ENCODE results near the gene ARFGEF3.

DNA sequence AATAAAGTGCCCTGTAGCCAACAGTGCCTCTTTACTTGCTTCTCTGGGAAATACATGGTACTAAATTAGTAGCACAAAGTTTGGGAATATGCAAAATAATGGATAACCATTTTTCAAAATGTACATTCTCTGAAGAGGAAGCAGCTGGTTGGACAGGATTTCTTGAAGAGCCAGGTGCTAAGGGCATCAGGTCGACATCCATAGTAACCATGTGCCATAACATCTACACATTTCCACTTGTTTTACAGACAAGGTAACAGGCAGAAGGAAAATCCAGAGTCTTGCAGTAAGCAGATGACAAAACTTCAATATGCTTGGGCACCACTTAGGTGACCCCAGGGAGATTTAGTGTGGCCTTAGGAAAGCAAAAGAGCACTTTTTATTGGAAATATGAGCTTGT lies 179.4 kb downstream of the ARFGEF3 start:
- TF ChIP-seq, protein P1, sequence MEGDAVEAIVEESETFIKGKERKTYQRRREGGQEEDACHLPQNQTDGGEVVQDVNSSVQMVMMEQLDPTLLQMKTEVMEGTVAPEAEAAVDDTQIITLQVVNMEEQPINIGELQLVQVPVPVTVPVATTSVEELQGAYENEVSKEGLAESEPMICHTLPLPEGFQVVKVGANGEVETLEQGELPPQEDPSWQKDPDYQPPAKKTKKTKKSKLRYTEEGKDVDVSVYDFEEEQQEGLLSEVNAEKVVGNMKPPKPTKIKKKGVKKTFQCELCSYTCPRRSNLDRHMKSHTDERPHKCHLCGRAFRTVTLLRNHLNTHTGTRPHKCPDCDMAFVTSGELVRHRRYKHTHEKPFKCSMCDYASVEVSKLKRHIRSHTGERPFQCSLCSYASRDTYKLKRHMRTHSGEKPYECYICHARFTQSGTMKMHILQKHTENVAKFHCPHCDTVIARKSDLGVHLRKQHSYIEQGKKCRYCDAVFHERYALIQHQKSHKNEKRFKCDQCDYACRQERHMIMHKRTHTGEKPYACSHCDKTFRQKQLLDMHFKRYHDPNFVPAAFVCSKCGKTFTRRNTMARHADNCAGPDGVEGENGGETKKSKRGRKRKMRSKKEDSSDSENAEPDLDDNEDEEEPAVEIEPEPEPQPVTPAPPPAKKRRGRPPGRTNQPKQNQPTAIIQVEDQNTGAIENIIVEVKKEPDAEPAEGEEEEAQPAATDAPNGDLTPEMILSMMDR (conservative IDR thresholded peaks at IDR 0.05 in 1 of 2, IDR thresholded peaks at IDR 0.05 in 1 of 2; ENCODE audit: extremely low read depth in 1 of 2, insufficient read depth in 1 of 2, low read depth in 1 of 2, low read length in 2 of 2): no peak
- TF ChIP-seq EZH2 (IDR thresholded peaks at IDR 0.05; ENCODE audit: borderline replicate concordance, low read length): no peak
